Calu3 (cell line): ENCODE measurements around the gene ZNF202. TPM values are rescaled to one million over a fixed set of nuclear protein-coding genes. Genes with fewer than 3 reads are reported as not detected.

ENCODE experiments used
- BruUV-seq: library from RNA; stranded (reverse); fragments of 400-500 nt; replicated peaks from 2 replicates; lab custom pipeline; 2021; lab: Mats Ljungman, UMichigan
- CTCF ChIA-PET: fragments of 300-600 bp; sonication (Branson Sonifier 250); formaldehyde crosslinking; loops from one replicate; lab custom pipeline; 2022; ENCODE audit warnings: antibody characterized with exemption; lab: Charles Lee
- DNase-seq: peaks from one replicate; pipeline ENCODE4 v3.0.0; 2022
- H3K27ac Mint-ChIP-seq: one replicate; pipeline ENCODE4 v1.8.0; 2022; ENCODE audit warnings: mixed read lengths; ENCODE audit not compliant: unreplicated experiment
- H3K27me3 Mint-ChIP-seq: one replicate; pipeline ENCODE4 v1.8.0; 2022; ENCODE audit warnings: mixed read lengths; ENCODE audit not compliant: unreplicated experiment
- H3K36me3 Mint-ChIP-seq: one replicate; pipeline ENCODE4 v1.8.0; 2022; ENCODE audit warnings: mild to moderate bottlenecking, moderate library complexity, mixed read lengths; ENCODE audit not compliant: insufficient read depth, unreplicated experiment
- H3K4me1 Mint-ChIP-seq: one replicate; pipeline ENCODE4 v1.8.0; 2022; ENCODE audit warnings: mild to moderate bottlenecking, low read depth, mixed read lengths; ENCODE audit not compliant: unreplicated experiment
- H3K4me3 Mint-ChIP-seq: one replicate; pipeline ENCODE4 v1.8.0; 2022; ENCODE audit warnings: mild to moderate bottlenecking, low read depth, moderate library complexity, mixed read lengths; ENCODE audit not compliant: unreplicated experiment
- H3K9me3 Mint-ChIP-seq: one replicate; pipeline ENCODE4 v1.8.0; 2022; ENCODE audit warnings: low read depth, mixed read lengths; ENCODE audit not compliant: unreplicated experiment
- intact Hi-C: fragments of 100-400 bp; cut with micrococcal nuclease; formaldehyde crosslinking; loops from one replicate; pipeline ENCODE4 v1.10.0; 2022; ENCODE audit not compliant: unreplicated experiment
- total RNA-seq: library from RNA; stranded (reverse); gene quantifications from 2 replicates; pipeline ENCODE4 v1.2.3, GENCODE V29; 2022
- TF ChIP-seq, protein P1 (sequence below): fragments of 200-600 bp; IDR thresholded peaks from one replicate; pipeline ENCODE4 v1.8.0; 2022; ENCODE audit warnings: antibody characterized with exemption; ENCODE audit not compliant: unreplicated experiment

The ZNF202 gene
- total RNA-seq, 1 experiment from 2014 or later = 10.3 TPM

DNA sequence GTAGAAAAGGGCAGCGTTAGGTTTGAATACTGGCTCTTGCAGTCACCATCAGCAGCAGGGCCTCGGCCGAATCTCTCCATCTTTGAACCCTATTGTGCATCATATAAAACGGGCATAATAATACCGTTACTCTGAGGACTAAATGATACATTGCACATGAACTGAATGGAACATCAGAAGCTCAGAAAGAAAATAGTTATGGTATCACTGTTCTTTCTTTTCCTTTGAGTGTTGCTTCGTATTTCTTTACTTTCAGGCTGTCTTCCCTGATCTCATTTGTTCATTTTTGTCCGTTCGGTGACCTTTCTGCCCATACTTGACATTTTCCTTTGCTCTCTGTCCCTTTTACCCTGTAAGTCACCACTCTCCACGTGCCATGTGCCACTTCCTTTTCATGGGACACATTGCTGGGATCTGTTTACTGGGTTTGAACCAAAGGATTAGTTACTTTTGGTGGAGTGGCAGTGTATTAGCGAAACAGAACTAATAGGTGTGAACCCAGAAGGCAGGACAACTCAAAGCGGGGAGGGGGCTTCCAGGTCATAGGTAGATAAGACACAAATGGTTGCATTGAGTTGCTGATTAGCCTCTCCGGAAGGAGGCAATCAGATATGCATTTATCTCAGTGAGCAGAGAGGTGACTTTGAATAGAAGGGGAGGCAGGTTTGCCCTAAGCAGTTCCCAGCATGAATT lies 717 bp upstream of the ZNF202 start:
- DNase-seq = no peak
- peak overlapping the region; percentile 80 for H3K4me3 Mint-ChIP-seq
- H3K4me1 Mint-ChIP-seq = no peaks in the 10 kb centered on the region
- TF ChIP-seq, protein P1, sequence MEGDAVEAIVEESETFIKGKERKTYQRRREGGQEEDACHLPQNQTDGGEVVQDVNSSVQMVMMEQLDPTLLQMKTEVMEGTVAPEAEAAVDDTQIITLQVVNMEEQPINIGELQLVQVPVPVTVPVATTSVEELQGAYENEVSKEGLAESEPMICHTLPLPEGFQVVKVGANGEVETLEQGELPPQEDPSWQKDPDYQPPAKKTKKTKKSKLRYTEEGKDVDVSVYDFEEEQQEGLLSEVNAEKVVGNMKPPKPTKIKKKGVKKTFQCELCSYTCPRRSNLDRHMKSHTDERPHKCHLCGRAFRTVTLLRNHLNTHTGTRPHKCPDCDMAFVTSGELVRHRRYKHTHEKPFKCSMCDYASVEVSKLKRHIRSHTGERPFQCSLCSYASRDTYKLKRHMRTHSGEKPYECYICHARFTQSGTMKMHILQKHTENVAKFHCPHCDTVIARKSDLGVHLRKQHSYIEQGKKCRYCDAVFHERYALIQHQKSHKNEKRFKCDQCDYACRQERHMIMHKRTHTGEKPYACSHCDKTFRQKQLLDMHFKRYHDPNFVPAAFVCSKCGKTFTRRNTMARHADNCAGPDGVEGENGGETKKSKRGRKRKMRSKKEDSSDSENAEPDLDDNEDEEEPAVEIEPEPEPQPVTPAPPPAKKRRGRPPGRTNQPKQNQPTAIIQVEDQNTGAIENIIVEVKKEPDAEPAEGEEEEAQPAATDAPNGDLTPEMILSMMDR = no peak
- intact Hi-C loops = no loop called here
- peaks cover 28% of the 10 kb centered on the region for H3K36me3 Mint-ChIP-seq
- peak overlapping the region; percentile 75 for H3K27ac Mint-ChIP-seq
- CTCF ChIA-PET = no interaction called here
- H3K27me3 Mint-ChIP-seq = peaks cover 22% of the 10 kb centered on the region
- H3K9me3 Mint-ChIP-seq = peaks cover 2% of the 10 kb centered on the region
- BruUV-seq = no TSS peak

- Mint-ChIP-seq H3K27ac (peak overlapping the region; percentile 68), H3K36me3 (peaks cover 30% of the 10 kb centered on the region), H3K4me3 (peak overlapping the region; percentile 80), H3K9me3 (peaks cover 3% of the 10 kb centered on the region), H3K27me3 (peaks cover 20% of the 10 kb centered on the region), H3K4me1 (no peaks in the 10 kb centered on the region)
- TF ChIP-seq, protein P1 = no peak
- no peak for DNase-seq
- CTCF ChIA-PET = no interaction called here
- BruUV-seq = no TSS peak
- intact Hi-C loops = no loop called here
These were observed 687 bp downstream of the ZNF202 start for GRCh38 chr11:123740787-123741158.

DNA sequence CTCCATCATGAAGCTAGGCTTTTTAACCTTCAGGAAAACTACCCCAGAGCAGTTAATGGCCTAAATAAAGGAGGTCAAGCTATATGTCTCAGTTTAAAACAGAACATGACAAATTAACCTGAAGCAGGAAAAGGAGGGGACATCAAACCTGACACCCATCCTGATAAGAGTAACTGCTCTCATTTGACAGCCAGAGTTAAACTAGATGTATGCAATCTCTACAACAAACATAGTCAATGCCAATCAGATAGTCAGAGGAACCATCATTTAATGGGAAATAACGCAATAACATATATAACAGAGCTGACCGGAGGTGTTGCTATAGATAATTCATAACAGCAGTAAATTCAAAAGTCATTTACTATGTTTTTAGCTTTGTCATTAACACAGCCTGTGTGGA lies 3.1 kb downstream of the ZNF202 start:
- Mint-ChIP-seq H3K36me3 (peaks cover 30% of the 10 kb centered on the region), H3K4me3 (no peak overlapping the region), H3K27ac (no peak overlapping the region), H3K9me3 (peaks cover 5% of the 10 kb centered on the region), H3K4me1 (no peaks in the 10 kb centered on the region), H3K27me3 (no peaks in the 10 kb centered on the region)
- intact Hi-C loops = no loop called here
- no peak for DNase-seq
- TF ChIP-seq, protein P1 = no peak
- CTCF ChIA-PET = no interaction called here
- no TSS peak for BruUV-seq

GRCh38 chr11:123736769-123737168 lies 4.7 kb downstream of the ZNF202 start:
- Mint-ChIP-seq H3K36me3 (peaks cover 24% of the 10 kb centered on the region), H3K4me3 (no peak overlapping the region), H3K9me3 (peaks cover 5% of the 10 kb centered on the region), H3K27me3 (no peaks in the 10 kb centered on the region), H3K4me1 (no peaks in the 10 kb centered on the region), H3K27ac (no peak overlapping the region)
- no peak for DNase-seq
- BruUV-seq = no TSS peak
- intact Hi-C loops = no loop called here
- TF ChIP-seq, protein P1 = no peak
- CTCF ChIA-PET = no interaction called here
